Rectal smooth muscle tissue (tissue), 1 donor: ENCODE results near the gene DAPK2.
"Not testable (repeated sequence)": the region's sequence is repeated elsewhere in the genome, so short reads cannot be mapped to it uniquely, and the experiment has no call there.

Experiments used
- H3K27ac ChIP-seq: one replicate; pipeline ENCODE4 v1.7.0; 2013; ENCODE audit warnings: low read depth, low read length, inconsistent platforms
- H3K27me3 ChIP-seq: one replicate; pipeline ENCODE4 v1.7.0; 2013; ENCODE audit warnings: low read length; ENCODE audit not compliant: control insufficient read depth, insufficient read depth
- H3K36me3 ChIP-seq: one replicate; pipeline ENCODE4 v1.7.0; 2013; ENCODE audit warnings: low read length; ENCODE audit not compliant: control insufficient read depth, insufficient read depth
- H3K4me1 ChIP-seq: one replicate; pipeline ENCODE4 v1.7.0; 2013; ENCODE audit warnings: low read length; ENCODE audit not compliant: control insufficient read depth, insufficient read depth
- H3K4me3 ChIP-seq: one replicate; pipeline ENCODE4 v1.7.0; 2013; ENCODE audit warnings: low read length
- H3K9ac ChIP-seq: one replicate; pipeline ENCODE4 v1.7.0; 2013; ENCODE audit warnings: low read length

DAPK2 gene

GRCh38 chr15:64070965-64071851 is 24.9 kb upstream of the DAPK2 start:
- Histone ChIP-seq H3K4me3 (no peak overlapping the region), H3K9ac (no peak overlapping the region), H3K27me3 (no peaks in the 10 kb centered on the region), H3K36me3 (peaks cover 7% of the 10 kb centered on the region), H3K4me1 (peaks cover 12% of the 10 kb centered on the region), H3K27ac (peak overlapping the region; percentile 69)

- H3K27ac ChIP-seq: no peak overlapping the region
- peaks cover 7% of the 10 kb centered on the region for H3K36me3 ChIP-seq
- H3K9ac ChIP-seq: no peak overlapping the region
- H3K4me1 ChIP-seq: peaks cover 12% of the 10 kb centered on the region
- no peak overlapping the region for H3K4me3 ChIP-seq
- H3K27me3 ChIP-seq: no peaks in the 10 kb centered on the region
These were observed 23.8 kb upstream of the DAPK2 start for GRCh38 chr15:64070106-64070505.

- H3K27me3 ChIP-seq: no peaks in the 10 kb centered on the region
- H3K27ac ChIP-seq: no peak overlapping the region
- H3K36me3 ChIP-seq: peaks cover 7% of the 10 kb centered on the region
- peaks cover 12% of the 10 kb centered on the region for H3K4me1 ChIP-seq
- H3K4me3 ChIP-seq: no peak overlapping the region
- no peak overlapping the region for H3K9ac ChIP-seq
These were observed 21.8 kb upstream of the DAPK2 start for GRCh38 chr15:64068133-64068532.

GRCh38 chr15:64067564-64068030 is 21.3 kb upstream of the DAPK2 start:
- peaks cover 7% of the 10 kb centered on the region for H3K36me3 ChIP-seq
- H3K4me3 ChIP-seq: peak overlapping the region; percentile 27
- no peak overlapping the region for H3K27ac ChIP-seq
- H3K4me1 ChIP-seq: peaks cover 12% of the 10 kb centered on the region
- H3K9ac ChIP-seq: no peak overlapping the region
- H3K27me3 ChIP-seq: no peaks in the 10 kb centered on the region

- no peak overlapping the region for H3K4me3 ChIP-seq
- H3K27me3 ChIP-seq: no peaks in the 10 kb centered on the region
- H3K4me1 ChIP-seq: peaks cover 5% of the 10 kb centered on the region
- no peaks in the 10 kb centered on the region for H3K36me3 ChIP-seq
- H3K27ac ChIP-seq: no peak overlapping the region
- no peak overlapping the region for H3K9ac ChIP-seq
These were observed 20.2 kb upstream of the DAPK2 start for GRCh38 chr15:64066451-64066850.

GRCh38 chr15:64060716-64061115 is 14.4 kb upstream of the DAPK2 start:
- no peaks in the 10 kb centered on the region for H3K4me1 ChIP-seq
- H3K9ac ChIP-seq: no peak overlapping the region
- no peaks in the 10 kb centered on the region for H3K36me3 ChIP-seq
- no peaks in the 10 kb centered on the region for H3K27me3 ChIP-seq
- H3K4me3 ChIP-seq: no peak overlapping the region
- no peak overlapping the region for H3K27ac ChIP-seq

- H3K9ac ChIP-seq, H3K4me1 ChIP-seq, H3K27me3 ChIP-seq, H3K4me3 ChIP-seq, H3K27ac ChIP-seq, H3K36me3 ChIP-seq: not testable (repeated sequence)
These were observed 12.8 kb upstream of the DAPK2 start for GRCh38 chr15:64059104-64059503.

- no peaks in the 10 kb centered on the region for H3K27me3 ChIP-seq
- H3K9ac ChIP-seq: no peak overlapping the region
- H3K27ac ChIP-seq: no peak overlapping the region
- no peaks in the 10 kb centered on the region for H3K36me3 ChIP-seq
- no peak overlapping the region for H3K4me3 ChIP-seq
- H3K4me1 ChIP-seq: no peaks in the 10 kb centered on the region
These were observed 12.0 kb upstream of the DAPK2 start for GRCh38 chr15:64058279-64058678.

GRCh38 chr15:64053674-64054073 is 7.4 kb upstream of the DAPK2 start:
- not testable (repeated sequence) for H3K27ac ChIP-seq, H3K27me3 ChIP-seq, H3K4me3 ChIP-seq, H3K36me3 ChIP-seq, H3K4me1 ChIP-seq, H3K9ac ChIP-seq

- Histone ChIP-seq H3K4me3 (no peak overlapping the region), H3K27me3 (no peaks in the 10 kb centered on the region)
These were observed 6.7 kb upstream of the DAPK2 start for GRCh38 chr15:64052925-64053491.

GRCh38 chr15:64051407-64052259 is 5.3 kb upstream of the DAPK2 start:
- Histone ChIP-seq H3K4me3 (no peak overlapping the region), H3K36me3 (no peaks in the 10 kb centered on the region), H3K27me3 (no peaks in the 10 kb centered on the region), H3K27ac (no peak overlapping the region), H3K9ac (no peak overlapping the region), H3K4me1 (no peaks in the 10 kb centered on the region)

More at GRCh38 chr15:64052925-64053491, 6.7 kb upstream of the DAPK2 start:
- Histone ChIP-seq H3K36me3 (no peaks in the 10 kb centered on the region), H3K4me1 (no peaks in the 10 kb centered on the region), H3K27ac (no peak overlapping the region), H3K9ac (no peak overlapping the region)

GRCh38 chr15:64051093-64051402 is 4.8 kb upstream of the DAPK2 start:
- H3K9ac ChIP-seq: no peak overlapping the region
- H3K4me1 ChIP-seq: no peaks in the 10 kb centered on the region
- H3K4me3 ChIP-seq: no peak overlapping the region
- no peaks in the 10 kb centered on the region for H3K27me3 ChIP-seq
- no peaks in the 10 kb centered on the region for H3K36me3 ChIP-seq
- H3K27ac ChIP-seq: no peak overlapping the region
